Adrenal gland (tissue), 5 donors: ENCODE results near the gene MCOLN1.

ENCODE experiments used
- POLR2A ChIP-seq, 2 donors: fragments of 450-650 bp; IDR thresholded peaks; one replicate each; pipeline ENCODE4 v1.6.1; 2017; ENCODE audit warnings: antibody characterized with exemption in 2 of 2, mild to moderate bottlenecking in 2 of 2, moderate library complexity in 1 of 2
- TF ChIP-seq, protein P1 (sequence below), 6 experiments: fragments of 450-650 bp in 4 of 6; fragments of 200-600 bp in 2 of 6; sonication (generic) in 1 of 6; IDR thresholded peaks; 1 replicate in 5 of 6; 2 replicates in 1 of 6; pipeline versions ENCODE4 v1.5.1 to v1.8.0; 2016 to 2021; ENCODE audit warnings: antibody characterized with exemption in 6 of 6, mild to moderate bottlenecking in 2 of 6, moderate library complexity in 1 of 6
- donor health status: DM: no; HTN: no; CAD: no.

DNA sequence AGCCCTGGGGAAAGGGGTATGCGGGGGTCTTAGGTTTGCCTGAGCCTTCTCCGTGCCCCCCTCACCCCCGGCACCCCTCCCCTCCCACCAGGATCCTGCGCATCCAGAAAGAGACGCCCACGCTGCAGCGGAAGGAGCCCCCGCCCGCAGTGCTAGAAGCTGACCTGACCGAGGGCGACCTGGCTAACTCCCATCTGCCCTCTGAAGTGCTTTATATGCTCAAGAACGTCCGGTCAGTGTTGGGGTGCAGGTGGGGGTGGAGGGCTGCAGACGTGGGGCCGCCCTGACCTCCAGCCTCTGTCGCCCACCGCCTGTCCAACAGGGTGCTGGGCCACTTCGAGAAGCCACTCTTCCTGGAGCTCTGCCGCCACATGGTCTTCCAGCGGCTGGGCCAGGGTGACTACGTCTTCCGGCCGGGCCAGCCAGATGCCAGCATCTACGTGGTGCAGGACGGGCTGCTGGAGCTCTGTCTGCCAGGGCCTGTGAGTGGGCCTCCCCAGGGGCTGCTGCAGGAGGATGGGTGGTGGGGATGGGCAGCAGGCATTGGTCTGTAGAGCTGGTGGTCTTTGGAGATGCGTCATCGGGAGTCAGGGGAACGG lies 17.5 kb downstream of the MCOLN1 start:
- TF ChIP-seq, protein P1, sequence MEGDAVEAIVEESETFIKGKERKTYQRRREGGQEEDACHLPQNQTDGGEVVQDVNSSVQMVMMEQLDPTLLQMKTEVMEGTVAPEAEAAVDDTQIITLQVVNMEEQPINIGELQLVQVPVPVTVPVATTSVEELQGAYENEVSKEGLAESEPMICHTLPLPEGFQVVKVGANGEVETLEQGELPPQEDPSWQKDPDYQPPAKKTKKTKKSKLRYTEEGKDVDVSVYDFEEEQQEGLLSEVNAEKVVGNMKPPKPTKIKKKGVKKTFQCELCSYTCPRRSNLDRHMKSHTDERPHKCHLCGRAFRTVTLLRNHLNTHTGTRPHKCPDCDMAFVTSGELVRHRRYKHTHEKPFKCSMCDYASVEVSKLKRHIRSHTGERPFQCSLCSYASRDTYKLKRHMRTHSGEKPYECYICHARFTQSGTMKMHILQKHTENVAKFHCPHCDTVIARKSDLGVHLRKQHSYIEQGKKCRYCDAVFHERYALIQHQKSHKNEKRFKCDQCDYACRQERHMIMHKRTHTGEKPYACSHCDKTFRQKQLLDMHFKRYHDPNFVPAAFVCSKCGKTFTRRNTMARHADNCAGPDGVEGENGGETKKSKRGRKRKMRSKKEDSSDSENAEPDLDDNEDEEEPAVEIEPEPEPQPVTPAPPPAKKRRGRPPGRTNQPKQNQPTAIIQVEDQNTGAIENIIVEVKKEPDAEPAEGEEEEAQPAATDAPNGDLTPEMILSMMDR (IDR thresholded peaks at IDR 0.05): no peak
- TF ChIP-seq POLR2A (IDR thresholded peaks at IDR 0.05): no peak
